IPS-18c (cell line): ENCODE data around the gene ZNF414.
A peak's percentile ranks its signal among the peaks of the same experiment; 100 is the strongest.
"Not testable (repeated sequence)": the region's sequence is repeated elsewhere in the genome, so short reads cannot be mapped to it uniquely, and the experiment has no call there.

Experiments
- H3K4me3 ChIP-seq: 2 replicates; pipeline ENCODE4 v1.7.0; 2013; ENCODE audit warnings: low read depth, mild to moderate bottlenecking, low read length, moderate library complexity; ENCODE audit not compliant: insufficient read depth
- H3K9me3 ChIP-seq: one replicate; pipeline ENCODE4 v1.6.1; 2013; ENCODE audit warnings: mild to moderate bottlenecking, low read length, moderate library complexity; ENCODE audit not compliant: control insufficient read depth, insufficient read depth

Gene ZNF414

GRCh38 chr19:8526345-8527091 is 12.6 kb upstream of the ZNF414 start:
- Histone ChIP-seq H3K4me3 (peak overlapping the region; percentile 84), H3K9me3 (peaks cover 2% of the 10 kb centered on the region)

- peak overlapping the region; percentile 1; the same call in 1 of the 2 replicates for H3K4me3 ChIP-seq
These were observed 11.4 kb upstream of the ZNF414 start for GRCh38 chr19:8525401-8525684.

GRCh38 chr19:8519388-8519787 is 5.4 kb upstream of the ZNF414 start:
- no peak overlapping the region for H3K4me3 ChIP-seq
- H3K9me3 ChIP-seq: no peaks in the 10 kb centered on the region

More at GRCh38 chr19:8525401-8525684, 11.4 kb upstream of the ZNF414 start:
- H3K9me3 ChIP-seq: peaks cover 2% of the 10 kb centered on the region

GRCh38 chr19:8518536-8518935 is 4.6 kb upstream of the ZNF414 start:
- H3K4me3 ChIP-seq: no peak overlapping the region
- H3K9me3 ChIP-seq: no peaks in the 10 kb centered on the region

GRCh38 chr19:8517551-8518442 is 3.8 kb upstream of the ZNF414 start:
- Histone ChIP-seq H3K4me3 (no peak overlapping the region), H3K9me3 (no peaks in the 10 kb centered on the region)

GRCh38 chr19:8515317-8515716 is 1.4 kb upstream of the ZNF414 start:
- H3K9me3 ChIP-seq: no peaks in the 10 kb centered on the region
- H3K4me3 ChIP-seq: no peak overlapping the region

GRCh38 chr19:8514505-8515009 is 590 bp upstream of the ZNF414 start:
- H3K4me3 ChIP-seq, H3K9me3 ChIP-seq: not testable (repeated sequence)

GRCh38 chr19:8513036-8513686 is 806 bp downstream of the ZNF414 start:
- Histone ChIP-seq H3K4me3 (peak overlapping the region; percentile 98), H3K9me3 (no peaks in the 10 kb centered on the region)

- H3K9me3 ChIP-seq: no peaks in the 10 kb centered on the region
- no peak overlapping the region; the same call in 1 of the 2 replicates for H3K4me3 ChIP-seq
These were observed 1.6 kb downstream of the ZNF414 start for GRCh38 chr19:8512115-8512967.

- Histone ChIP-seq H3K9me3 (no peaks in the 10 kb centered on the region), H3K4me3 (no peak overlapping the region; the same call in 1 of the 2 replicates)
These were observed 2.3 kb downstream of the ZNF414 start for GRCh38 chr19:8511573-8512101.

GRCh38 chr19:8510589-8511115 is 3.3 kb downstream of the ZNF414 start:
- no peaks in the 10 kb centered on the region for H3K9me3 ChIP-seq

GRCh38 chr19:8506402-8506957 is 7.5 kb downstream of the ZNF414 start:
- H3K9me3 ChIP-seq: no peaks in the 10 kb centered on the region
- H3K4me3 ChIP-seq: peak overlapping the region; percentile 72

More at GRCh38 chr19:8510589-8511115, 3.3 kb downstream of the ZNF414 start:
- no peak overlapping the region for H3K4me3 ChIP-seq

- no peaks in the 10 kb centered on the region for H3K9me3 ChIP-seq
- peak overlapping the region; percentile 72 for H3K4me3 ChIP-seq
These were observed 8.1 kb downstream of the ZNF414 start for GRCh38 chr19:8505680-8506401.

GRCh38 chr19:8504919-8505318 is 9.0 kb downstream of the ZNF414 start:
- H3K4me3 ChIP-seq: no peak overlapping the region
- H3K9me3 ChIP-seq: no peaks in the 10 kb centered on the region

GRCh38 chr19:8504171-8504570 is 9.8 kb downstream of the ZNF414 start:
- Histone ChIP-seq H3K4me3 (no peak overlapping the region), H3K9me3 (no peaks in the 10 kb centered on the region)
